K562 (cell line): Measurements from ENCODE around the gene CHST13.

Experiments
- ATF2 ChIP-seq: sonication (generic); formaldehyde crosslinking; IDR thresholded peaks from 2 replicates; pipeline ENCODE4 v1.8.1; 2022; ENCODE audit warnings: missing genetic modification reagents
- CTCF ChIP-seq, 3 experiments: IDR thresholded peaks in 2 of 3; conservative IDR thresholded peaks in 1 of 3; 2 replicates each; pipeline ENCODE4 v1.5.1; 2011 to 2012; ENCODE audit warnings: low read length in 3 of 3, mild to moderate bottlenecking in 3 of 3, control low read depth in 2 of 3, improper control_type of control experiment in 1 of 3, inconsistent platforms in 1 of 3, low read depth in 1 of 3, mixed read lengths in 1 of 3, moderate library complexity in 1 of 3; ENCODE audit not compliant: insufficient read depth in 2 of 3
- FOXO4 ChIP-seq: fragments of 450-650 bp; formaldehyde crosslinking; IDR thresholded peaks from 2 replicates; pipeline ENCODE4 v1.4.0; 2020; ENCODE audit warnings: mild to moderate bottlenecking, moderate library complexity
- SMC3 ChIP-seq: conservative IDR thresholded peaks from 2 replicates; pipeline ENCODE4 v1.6.1; 2011; ENCODE audit warnings: low read depth, low read length, improper control_type of control experiment; ENCODE audit not compliant: insufficient read depth

- TF ChIP-seq FOXO4 (no peak), CTCF (IDR thresholded peaks at IDR 0.05 in 2 of 3, conservative IDR thresholded peaks at IDR 0.05 in 1 of 3; ENCODE audit: insufficient read depth in 2 of 3, low read depth in 1 of 3, low read length in 3 of 3) (no peak), SMC3 (no peak), ATF2 (CRISPR knock-in tag) (no peak)
Measured at GRCh38 chr3:126479642-126480041, 44.3 kb upstream of the CHST13 start.
